NOMO-1 (cell line): Measurements from ENCODE around the gene SEMA3B.

Source experiments
- DNase-seq, 2 experiments: peaks; one replicate each; lab custom pipeline; 2025; ENCODE audit not compliant: unreplicated experiment in 2 of 2; lab: John Stamatoyannopoulos, UW

Gene SEMA3B

DNA sequence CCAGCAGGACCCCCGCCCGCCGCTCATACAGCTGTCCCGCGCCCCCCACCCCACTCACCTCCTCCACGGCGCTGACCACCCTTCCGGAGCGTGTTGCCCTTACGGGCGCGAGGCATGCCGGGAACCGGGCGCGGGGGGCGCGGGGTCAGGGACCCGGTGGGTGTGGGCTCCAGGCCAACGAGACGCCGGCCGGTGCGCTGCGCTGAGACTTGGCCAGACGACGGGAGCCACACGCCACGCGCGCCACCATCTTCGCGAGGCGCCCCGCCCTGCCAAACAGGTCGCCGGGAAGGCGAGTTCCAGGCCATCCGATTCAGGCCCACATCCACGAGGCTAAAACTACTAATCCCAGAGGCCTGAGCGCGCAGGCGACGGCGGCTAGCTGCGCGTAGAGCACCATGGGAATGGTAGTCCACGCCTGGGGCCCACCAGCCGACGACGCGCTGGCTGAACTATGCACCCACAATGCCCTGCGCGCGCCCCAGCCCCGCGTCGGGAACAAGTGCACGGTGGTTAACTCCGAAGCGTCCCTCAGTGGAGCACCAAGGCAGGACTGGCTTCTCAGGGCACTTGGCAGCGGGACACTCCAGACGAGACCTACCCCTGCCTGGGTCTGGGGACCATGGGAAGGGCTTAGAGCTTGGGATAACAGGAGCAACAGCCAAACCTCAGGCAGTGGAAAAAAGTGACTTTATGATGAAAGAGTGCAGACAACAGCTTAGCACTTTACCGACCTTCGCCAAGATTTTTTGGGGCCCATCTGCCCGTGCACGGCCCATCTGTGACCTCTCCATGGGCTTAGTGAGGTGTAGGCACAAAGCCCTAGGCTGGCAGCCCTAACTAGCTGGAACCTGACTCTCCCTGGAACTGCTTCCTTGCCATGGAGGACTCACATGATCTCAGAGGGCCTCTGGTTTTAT lies 23.5 kb downstream of the SEMA3B start, which contains the start of gene IFRD2:
Gene IFRD2, minus strand, starts transcription at position 271 of the 920 bp plus-strand sequence. Its CDS starts 155 bp downstream, at position 116.
- peak; percentile 98 to 99 for DNase-seq

DNA sequence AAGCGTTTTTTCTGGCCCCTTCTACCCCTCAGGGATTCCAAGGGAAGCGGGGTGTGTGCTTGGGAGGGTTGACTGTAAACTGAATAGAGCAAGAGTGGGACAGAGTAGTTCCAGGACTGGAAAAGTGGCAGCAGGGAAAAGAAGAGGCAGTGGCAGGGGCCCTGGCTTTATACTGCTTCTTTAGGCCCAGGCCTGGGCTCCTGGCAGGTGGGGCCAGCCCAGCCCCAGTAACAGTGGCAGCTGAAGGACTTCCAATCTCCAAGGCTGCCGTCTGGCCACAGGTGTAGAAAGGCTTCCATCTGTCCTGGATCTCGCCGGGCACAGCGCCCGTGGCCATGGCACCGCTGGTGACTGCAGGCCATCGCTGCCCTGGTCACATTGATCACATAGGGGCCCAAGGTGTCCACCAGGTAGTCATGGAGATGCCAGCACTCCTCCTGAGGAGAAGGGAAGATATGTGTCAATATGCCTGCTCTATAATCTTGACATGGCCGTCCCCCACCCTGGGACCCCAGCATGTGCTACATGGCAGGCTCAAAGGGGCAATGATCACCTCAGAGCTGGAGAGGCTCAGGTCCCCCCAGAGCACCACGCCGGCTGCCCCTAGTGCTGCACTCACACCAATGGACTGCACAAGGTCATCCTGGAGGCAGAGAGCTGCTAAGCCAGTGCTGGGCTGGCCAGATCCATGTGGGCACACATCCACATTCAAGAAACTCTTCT lies 24.3 kb downstream of the SEMA3B start:
- no peak for DNase-seq

- no peak for DNase-seq
Observed at GRCh38 chr3:50294089-50294488, 25.1 kb downstream of the SEMA3B start.

GRCh38 chr3:50294492-50295403 lies 25.8 kb downstream of the SEMA3B start:
- DNase-seq: no peak

GRCh38 chr3:50295553-50296431 lies 26.8 kb downstream of the SEMA3B start:
- no peak for DNase-seq

DNA sequence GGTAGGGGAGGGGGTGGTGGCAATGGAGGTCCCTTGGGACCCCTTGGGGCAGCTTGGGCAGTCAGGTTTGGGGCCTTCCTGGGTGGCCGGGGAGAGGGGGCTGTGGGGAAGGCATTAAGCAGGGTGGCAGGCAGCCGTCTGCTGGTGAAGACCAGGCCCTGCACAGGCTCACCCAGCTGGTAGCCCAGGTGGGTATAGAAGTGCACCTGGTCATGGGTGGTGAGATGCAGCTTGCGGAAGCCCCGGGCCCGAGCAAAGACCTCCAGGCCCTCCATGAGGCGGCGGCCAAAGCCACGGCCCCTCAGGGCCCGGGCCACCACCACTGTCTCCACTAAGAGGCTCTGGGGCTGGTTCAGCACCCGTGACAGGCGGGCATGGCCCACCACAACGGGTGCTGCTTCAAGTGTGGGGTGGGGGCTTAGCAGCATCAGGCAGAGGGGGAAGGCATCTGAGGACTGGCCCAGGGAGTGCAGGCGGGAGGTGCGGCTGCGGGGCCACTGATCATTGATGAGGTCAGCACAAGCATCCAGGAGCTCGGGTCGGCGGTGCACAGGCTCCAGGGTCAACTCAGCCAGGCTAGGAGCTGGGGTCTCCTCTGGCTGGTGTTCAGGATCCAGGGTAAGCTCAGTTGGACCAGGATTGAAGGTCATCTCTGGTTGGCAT lies 27.9 kb downstream of the SEMA3B start:
- DNase-seq: no peak

DNA sequence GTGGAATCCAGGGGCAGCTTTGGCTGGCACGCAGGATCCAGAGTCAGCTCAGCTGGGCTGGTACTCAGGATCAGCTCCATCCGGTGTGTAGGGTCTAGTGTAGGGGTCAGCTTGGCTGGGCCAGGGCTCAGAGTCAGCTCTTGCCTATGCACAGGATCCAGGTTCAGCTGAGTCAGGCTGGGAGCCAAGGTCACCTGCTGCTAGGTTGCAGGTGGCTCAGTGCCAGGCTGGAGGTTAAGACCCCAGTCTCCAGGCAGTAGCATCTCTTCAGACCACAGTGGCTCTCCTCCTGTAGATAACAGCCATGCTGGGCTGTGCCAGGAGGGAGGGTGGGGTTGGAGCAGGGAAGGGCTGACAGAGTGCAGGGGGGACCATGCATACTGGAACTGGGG lies 28.4 kb downstream of the SEMA3B start:
- no peak for DNase-seq

GRCh38 chr3:50297896-50298725 lies 29.2 kb downstream of the SEMA3B start:
- DNase-seq: peak in 1 of 2 experiments; percentile 35

GRCh38 chr3:50298836-50299637 lies 30.1 kb downstream of the SEMA3B start, which contains the start of the genes HYAL3 and NAA80:
TSS of gene HYAL3 (minus strand) at chr3:50299405. CDS start at chr3:50295602, 3,803 bp downstream.
TSS of gene NAA80 (minus strand) at chr3:50299405. CDS start at chr3:50297463, 1,942 bp downstream.
- DNase-seq: peak; percentile 99 to 100

DNA sequence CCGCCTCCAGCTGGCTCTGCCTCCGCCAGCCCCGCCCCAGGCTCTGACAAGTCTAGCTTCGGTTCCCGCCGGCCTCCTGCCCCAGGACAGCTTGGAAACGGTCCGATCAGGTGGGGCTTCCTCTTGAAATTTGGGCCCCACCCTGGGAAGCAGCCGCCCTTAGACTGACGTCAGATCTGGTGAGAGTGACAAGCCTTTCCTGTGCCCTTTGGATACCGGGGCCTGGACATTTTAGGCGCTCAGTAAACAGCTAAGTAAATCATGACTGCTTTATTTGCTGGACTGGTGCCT lies 30.6 kb downstream of the SEMA3B start:
- DNase-seq: no peak

DNA sequence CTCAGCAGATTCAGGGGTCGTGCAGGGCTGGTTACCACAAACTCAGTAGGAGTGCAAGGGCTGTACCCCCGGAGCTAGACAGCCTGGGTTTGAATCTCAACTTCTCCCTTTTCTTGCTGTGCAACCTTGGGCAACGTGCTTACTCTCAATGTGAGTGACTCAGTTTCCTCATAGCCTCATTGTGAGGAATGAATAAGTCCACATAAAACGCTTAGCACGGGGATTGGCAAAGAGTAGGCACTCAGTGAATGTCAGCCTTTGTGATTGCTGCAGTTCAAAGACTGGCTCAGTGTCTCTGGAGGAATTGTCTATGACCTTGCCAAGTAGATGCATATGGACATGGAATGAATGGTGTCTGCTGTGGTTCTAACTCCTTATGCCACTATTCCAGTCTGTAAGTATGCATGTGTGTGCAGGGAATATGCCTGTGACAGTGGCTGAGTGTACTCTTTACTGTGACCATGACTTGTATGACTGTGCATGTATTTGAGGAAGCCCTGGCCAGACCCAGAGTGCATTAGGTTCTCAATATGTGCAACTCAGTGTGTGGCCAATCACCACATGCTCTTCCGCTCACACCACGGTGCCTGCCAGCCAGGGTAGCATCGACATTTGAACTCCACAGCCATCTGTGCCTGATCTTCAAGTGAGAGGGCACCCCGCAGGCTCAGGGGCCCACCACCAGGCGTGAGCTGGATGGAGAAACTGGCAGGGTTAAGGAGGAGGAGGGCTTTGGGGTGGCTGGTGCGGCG lies 31.2 kb downstream of the SEMA3B start:
- DNase-seq: peak; percentile 74 to 92

- no peak for DNase-seq
Observed at GRCh38 chr3:50300681-50301254, 31.8 kb downstream of the SEMA3B start.

DNA sequence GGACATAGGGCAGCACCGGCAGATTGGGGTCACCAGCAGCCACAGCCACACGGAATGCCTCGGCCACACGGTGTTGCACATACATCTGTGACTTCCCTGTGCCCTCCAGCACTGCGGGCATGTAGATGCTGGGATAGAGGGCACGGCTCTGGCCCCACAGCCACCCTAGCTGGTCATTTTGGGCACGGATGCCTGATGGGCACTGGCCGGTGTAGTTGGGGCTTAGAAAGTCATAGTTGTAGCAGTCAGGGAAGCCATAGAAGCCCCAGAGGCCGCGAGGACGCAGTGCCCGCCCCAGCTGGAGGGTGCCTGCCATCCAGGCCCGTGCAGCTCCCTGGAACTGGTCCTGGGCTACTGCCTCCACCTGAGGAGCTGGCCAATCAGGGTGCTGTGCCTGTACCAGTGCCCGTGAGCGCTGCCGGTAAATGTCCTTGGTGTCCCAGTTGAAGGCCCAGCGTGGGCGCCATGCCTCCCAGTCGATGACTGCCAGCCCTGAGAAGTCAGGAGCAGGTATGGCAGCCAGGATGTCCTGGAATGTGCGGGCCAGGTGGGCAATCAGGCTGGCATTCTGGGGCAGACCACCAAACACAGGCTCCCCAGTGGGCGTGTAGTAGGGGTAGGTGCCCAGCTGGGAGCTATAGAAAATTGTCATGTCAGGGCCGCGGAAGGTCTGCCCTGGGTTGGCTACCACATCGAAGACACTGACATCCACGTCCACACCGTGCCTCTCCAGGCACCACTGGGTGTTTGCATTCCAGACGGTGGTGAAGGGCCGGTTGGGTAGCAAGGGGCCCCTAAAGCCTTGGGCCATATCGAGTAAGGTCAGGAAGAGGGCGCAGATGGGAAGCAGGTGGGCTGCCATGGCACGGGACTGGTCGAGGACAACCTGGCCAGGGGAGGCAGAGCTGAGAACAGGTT lies 33.4 kb downstream of the SEMA3B start:
- no peak for DNase-seq

- DNase-seq: no peak
Observed at GRCh38 chr3:50303013-50303815, 34.3 kb downstream of the SEMA3B start, which contains the start of gene HYAL1. TSS of gene HYAL1 (minus strand) at chr3:50303574. CDS start at chr3:50302956, 618 bp downstream.
